Caco-2 (cell line): ENCODE data around the gene PTPN13. TPM values are rescaled to one million over a fixed set of nuclear protein-coding genes. Genes with fewer than 3 reads are reported as not detected.

Experiments used
- BruUV-seq: library from RNA; stranded (reverse); fragments of 400-500 nt; replicated peaks from 2 replicates; lab custom pipeline; 2021; lab: Mats Ljungman, UMichigan
- CTCF ChIA-PET: fragments of 300-600 bp; sonication (Branson Sonifier 250); formaldehyde crosslinking; loops from one replicate; lab custom pipeline; 2022; ENCODE audit warnings: antibody characterized with exemption; lab: Charles Lee
- POLR2A ChIA-PET: fragments of 300-600 bp; sonication (Branson Sonifier 250); formaldehyde crosslinking; loops from one replicate; lab custom pipeline; 2022; ENCODE audit warnings: antibody characterized with exemption; lab: Charles Lee
- DNase-seq, 2 experiments: peaks; one replicate each; pipeline versions ENCODE4 v3.0.0 to v3.0.0-alpha.2; 2020 to 2022
- H3K27me3 ChIP-seq: replicated peaks from 2 replicates; pipeline ENCODE4 v1.6.0; 2011; ENCODE audit warnings: low read length; ENCODE audit not compliant: control insufficient read depth, insufficient read depth
- H3K36me3 ChIP-seq: 2 replicates; pipeline ENCODE4 v1.5.1; 2011; ENCODE audit warnings: low read length; ENCODE audit not compliant: control insufficient read depth, insufficient read depth
- H3K4me1 ChIP-seq: fragments of 250-450 bp; sonication (Bioruptor Pico); 2 replicates; pipeline ENCODE4 v1.5.1; 2020; ENCODE audit warnings: mild to moderate bottlenecking
- H3K4me3 ChIP-seq: 2 replicates; pipeline ENCODE4 v1.5.1; 2011; ENCODE audit warnings: low read depth, mild to moderate bottlenecking, control low read depth, low read length
- H3K9me3 ChIP-seq: fragments of 250-450 bp; sonication (Bioruptor Pico); 2 replicates; pipeline ENCODE4 v1.5.1; 2020; ENCODE audit warnings: mild to moderate bottlenecking, moderate library complexity
- H3K27ac Mint-ChIP-seq: one replicate; pipeline ENCODE4 v1.8.0; 2022; ENCODE audit warnings: mixed read lengths; ENCODE audit not compliant: unreplicated experiment
- H3K27me3 Mint-ChIP-seq: one replicate; pipeline ENCODE4 v1.8.0; 2022; ENCODE audit warnings: mixed read lengths; ENCODE audit not compliant: insufficient read depth, unreplicated experiment
- H3K36me3 Mint-ChIP-seq: one replicate; pipeline ENCODE4 v1.8.0; 2022; ENCODE audit warnings: mild to moderate bottlenecking, mixed read lengths; ENCODE audit not compliant: insufficient read depth, unreplicated experiment
- H3K4me1 Mint-ChIP-seq: one replicate; pipeline ENCODE4 v1.8.0; 2022; ENCODE audit warnings: low read depth, mixed read lengths; ENCODE audit not compliant: unreplicated experiment
- H3K4me3 Mint-ChIP-seq: one replicate; pipeline ENCODE4 v1.8.0; 2022; ENCODE audit warnings: mild to moderate bottlenecking, moderate library complexity, mixed read lengths; ENCODE audit not compliant: unreplicated experiment
- H3K9me3 Mint-ChIP-seq: one replicate; pipeline ENCODE4 v1.8.0; 2022; ENCODE audit warnings: mixed read lengths; ENCODE audit not compliant: unreplicated experiment
- CTCF ChIP-seq, 2 experiments: fragments of 200-600 bp in 1 of 2; IDR thresholded peaks; 1 replicate in 1 of 2; 2 replicates in 1 of 2; pipeline versions ENCODE4 v1.5.1 to v1.8.0; 2011 to 2022; ENCODE audit warnings: antibody characterized with exemption in 1 of 2, control low read depth in 1 of 2, inconsistent platforms in 1 of 2, low read depth in 1 of 2, low read length in 1 of 2, mild to moderate bottlenecking in 1 of 2, moderate library complexity in 1 of 2; ENCODE audit not compliant: insufficient read depth in 1 of 2, severe bottlenecking in 1 of 2, unreplicated experiment in 1 of 2
- intact Hi-C: fragments of 100-400 bp; cut with micrococcal nuclease; formaldehyde crosslinking; loops from one replicate; pipeline ENCODE4 v1.10.0; 2022; ENCODE audit not compliant: unreplicated experiment
- total RNA-seq: library from RNA; stranded (reverse); gene quantifications from 2 replicates; pipeline ENCODE4 v1.2.3, GENCODE V29; 2022

Gene PTPN13
- total RNA-seq, 1 experiment from 2014 or later: 12.1 TPM

DNA sequence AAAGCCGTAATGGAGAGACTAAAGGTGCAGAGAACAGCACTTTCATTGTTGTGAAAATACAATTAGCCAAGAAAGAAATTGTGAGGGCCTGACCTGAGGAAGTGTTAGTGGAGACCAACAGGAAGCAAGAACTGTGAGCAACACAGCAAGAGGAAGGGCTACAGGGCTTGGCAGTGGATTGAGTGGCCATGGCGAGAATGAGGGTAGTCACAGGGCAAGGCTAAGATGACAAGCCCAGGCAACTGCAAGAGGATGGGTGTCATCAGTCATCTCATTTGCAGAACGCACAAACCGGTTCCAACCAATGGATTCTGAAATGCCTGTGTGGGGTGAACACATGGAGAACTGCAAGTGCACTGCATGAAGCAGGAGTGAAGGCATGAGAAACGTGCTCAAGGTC, 251.5 kb downstream of the PTPN13 start:
- Histone ChIP-seq H3K9me3 (no peaks in the 10 kb centered on the region; the same call in 1 of the 2 replicates), H3K4me1 (no peaks in the 10 kb centered on the region), H3K27me3 (no peaks in the 10 kb centered on the region), H3K4me3 (no peak overlapping the region), H3K36me3 (no peaks in the 10 kb centered on the region)
- Mint-ChIP-seq H3K4me1 (no peaks in the 10 kb centered on the region), H3K4me3 (no peak overlapping the region), H3K27ac (no peak overlapping the region), H3K36me3 (no peaks in the 10 kb centered on the region), H3K27me3 (no peaks in the 10 kb centered on the region), H3K9me3 (no peaks in the 10 kb centered on the region)
- ChIA-PET CTCF (no interaction called here), POLR2A (no interaction called here)
- no TSS peak for BruUV-seq
- TF ChIP-seq CTCF (IDR thresholded peaks at IDR 0.05; ENCODE audit: insufficient read depth in 1 of 2, low read depth in 1 of 2, low read length in 1 of 2, severe bottlenecking in 1 of 2, unreplicated experiment in 1 of 2): no peak
- intact Hi-C loops: no loop called here
- DNase-seq: no peak

DNA sequence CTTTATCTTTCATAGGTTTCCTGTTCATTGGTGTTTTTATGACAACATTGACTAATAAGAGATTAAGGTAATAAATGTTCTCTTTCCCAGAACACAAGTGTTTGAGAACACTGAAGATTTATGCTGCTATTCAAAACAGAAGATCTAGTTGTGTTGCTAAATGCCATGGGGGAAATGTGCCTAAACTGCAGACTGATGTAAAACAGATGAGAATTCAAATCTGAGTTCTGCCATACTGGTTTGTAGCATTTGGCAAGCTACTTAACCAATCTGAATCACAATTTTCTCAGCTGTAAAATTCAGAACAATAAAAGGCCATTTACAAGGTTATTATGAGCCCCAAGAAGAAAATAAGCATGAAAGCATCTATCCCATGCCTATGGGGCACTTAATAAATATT, 252.8 kb downstream of the PTPN13 start:
- intact Hi-C loops: no loop called here
- H3K4me3 ChIP-seq: no peak overlapping the region
- Mint-ChIP-seq H3K9me3 (no peaks in the 10 kb centered on the region), H3K27me3 (no peaks in the 10 kb centered on the region), H3K36me3 (no peaks in the 10 kb centered on the region), H3K4me1 (no peaks in the 10 kb centered on the region), H3K4me3 (no peak overlapping the region), H3K27ac (no peak overlapping the region)
- ChIA-PET POLR2A (no interaction called here), CTCF (no interaction called here)
- H3K9me3 ChIP-seq: no peaks in the 10 kb centered on the region; the same call in 1 of the 2 replicates
- BruUV-seq: no TSS peak
- no peaks in the 10 kb centered on the region for H3K4me1 ChIP-seq
- H3K36me3 ChIP-seq: no peaks in the 10 kb centered on the region
- no peak for DNase-seq
- no peaks in the 10 kb centered on the region for H3K27me3 ChIP-seq
- TF ChIP-seq CTCF (IDR thresholded peaks at IDR 0.05; ENCODE audit: insufficient read depth in 1 of 2, low read depth in 1 of 2, low read length in 1 of 2, severe bottlenecking in 1 of 2, unreplicated experiment in 1 of 2): no peak

DNA sequence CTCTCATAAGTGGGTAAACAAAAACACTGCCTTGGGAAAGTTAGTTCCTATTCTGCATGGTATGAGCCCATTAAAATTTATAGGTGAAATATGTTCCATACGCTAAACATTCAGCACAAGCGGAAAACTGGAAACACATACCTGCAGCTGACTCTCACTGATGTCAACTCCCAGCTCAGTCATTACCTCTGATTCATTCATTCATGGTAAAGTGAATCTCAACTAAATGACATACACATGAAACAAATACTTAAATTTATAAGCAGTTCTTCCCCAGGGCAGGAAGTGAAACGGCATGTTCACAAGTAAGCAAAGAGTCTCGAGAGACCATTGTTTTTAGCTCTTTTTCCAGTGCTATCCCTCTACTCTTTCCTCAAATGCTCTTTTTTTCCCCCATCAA, 253.5 kb downstream of the PTPN13 start:
- H3K9me3 ChIP-seq: no peaks in the 10 kb centered on the region; the same call in 1 of the 2 replicates
- H3K36me3 ChIP-seq: no peaks in the 10 kb centered on the region
- CTCF ChIA-PET: no interaction called here
- POLR2A ChIA-PET: no interaction called here
- Mint-ChIP-seq H3K4me3 (no peak overlapping the region), H3K9me3 (no peaks in the 10 kb centered on the region), H3K36me3 (no peaks in the 10 kb centered on the region), H3K27me3 (no peaks in the 10 kb centered on the region), H3K27ac (no peak overlapping the region), H3K4me1 (no peaks in the 10 kb centered on the region)
- no peaks in the 10 kb centered on the region for H3K4me1 ChIP-seq
- no TSS peak for BruUV-seq
- DNase-seq: no peak
- no peak overlapping the region for H3K4me3 ChIP-seq
- H3K27me3 ChIP-seq: no peaks in the 10 kb centered on the region
- no peak for TF ChIP-seq CTCF (IDR thresholded peaks at IDR 0.05; ENCODE audit: insufficient read depth in 1 of 2, low read depth in 1 of 2, low read length in 1 of 2, severe bottlenecking in 1 of 2, unreplicated experiment in 1 of 2)
- intact Hi-C loops: no loop called here
